Mesendoderm (in vitro differentiated cells): ENCODE measurements around the gene XRCC1.
A peak's percentile ranks its signal among the peaks of the same experiment; 100 is the strongest.

Source experiments
- DNase-seq: peaks from one replicate; pipeline ENCODE4 v3.0.0; 2013
- H2AK5ac ChIP-seq: 2 replicates; pipeline ENCODE4 v1.6.1; 2013; ENCODE audit warnings: low read length, inconsistent platforms
- H2BK120ac ChIP-seq: 2 replicates; pipeline ENCODE4 v1.6.1; 2013; ENCODE audit warnings: low read depth, mild to moderate bottlenecking, low read length, moderate library complexity, mixed read lengths
- H2BK15ac ChIP-seq: replicated peaks from 2 replicates; pipeline ENCODE4 v1.6.1; 2013; ENCODE audit warnings: low read depth, mild to moderate bottlenecking, moderate library complexity
- H2BK5ac ChIP-seq: 2 replicates; pipeline ENCODE4 v1.6.1; 2013; ENCODE audit warnings: low read length, inconsistent platforms
- H3K18ac ChIP-seq: 2 replicates; pipeline ENCODE4 v1.6.1; 2013; ENCODE audit warnings: mild to moderate bottlenecking, low read length, mixed read lengths
- H3K23ac ChIP-seq: one replicate; pipeline ENCODE4 v1.6.1; 2013; ENCODE audit warnings: low read length
- H3K27ac ChIP-seq: 2 replicates; pipeline ENCODE4 v1.5.1; 2013; ENCODE audit warnings: low read depth, mild to moderate bottlenecking, inconsistent platforms, low read length, moderate library complexity
- H3K27me3 ChIP-seq: 2 replicates; pipeline ENCODE4 v1.6.1; 2013; ENCODE audit warnings: low read length, control low read depth, mild to moderate bottlenecking, inconsistent platforms; ENCODE audit not compliant: insufficient read depth, poor library complexity
- H3K36me3 ChIP-seq: 2 replicates; pipeline ENCODE4 v1.6.1; 2013; ENCODE audit warnings: low read length, inconsistent platforms; ENCODE audit not compliant: control insufficient read depth, insufficient read depth
- H3K4ac ChIP-seq: one replicate; pipeline ENCODE4 v1.6.1; 2013; ENCODE audit warnings: low read depth, mild to moderate bottlenecking, low read length, moderate library complexity
- H3K4me1 ChIP-seq: 2 replicates; pipeline ENCODE4 v1.6.1; 2013; ENCODE audit warnings: low read depth, low read length, inconsistent platforms; ENCODE audit not compliant: control insufficient read depth
- H3K4me2 ChIP-seq: 2 replicates; pipeline ENCODE4 v1.6.1; 2013; ENCODE audit warnings: low read length
- H3K4me3 ChIP-seq: 2 replicates; pipeline ENCODE4 v1.5.1; 2013; ENCODE audit warnings: mild to moderate bottlenecking, low read length
- H3K56ac ChIP-seq: one replicate; pipeline ENCODE4 v1.6.1; 2013; ENCODE audit warnings: low read length
- H3K79me1 ChIP-seq: 2 replicates; pipeline ENCODE4 v1.6.1; 2013; ENCODE audit warnings: low read length, inconsistent platforms
- H3K79me2 ChIP-seq: 2 replicates; pipeline ENCODE4 v1.6.1; 2013; ENCODE audit warnings: mild to moderate bottlenecking, low read length; ENCODE audit not compliant: control insufficient read depth, insufficient read depth
- H3K9ac ChIP-seq: 2 replicates; pipeline ENCODE4 v1.6.1; 2013; ENCODE audit warnings: low read length, inconsistent platforms
- H4K5ac ChIP-seq: one replicate; pipeline ENCODE4 v1.6.1; 2013; ENCODE audit warnings: low read length
- H4K8ac ChIP-seq: one replicate; pipeline ENCODE4 v1.6.1; 2013; ENCODE audit warnings: low read depth, mild to moderate bottlenecking, control low read depth, low read length, moderate library complexity
- WGBS: extraction: QIAGEN DNeasy Blood & Tissue Kit; methylation state at CpG from one replicate; pipeline ENCODE4 v1.1.7; 2013; ENCODE audit warnings: low lambda C conversion rate, missing lambda C conversion rate; ENCODE audit not compliant: insufficient coverage; ENCODE audit errors: extremely low coverage; 5-methylcytosine and 5-hydroxymethylcytosine counted together

Gene XRCC1

DNA sequence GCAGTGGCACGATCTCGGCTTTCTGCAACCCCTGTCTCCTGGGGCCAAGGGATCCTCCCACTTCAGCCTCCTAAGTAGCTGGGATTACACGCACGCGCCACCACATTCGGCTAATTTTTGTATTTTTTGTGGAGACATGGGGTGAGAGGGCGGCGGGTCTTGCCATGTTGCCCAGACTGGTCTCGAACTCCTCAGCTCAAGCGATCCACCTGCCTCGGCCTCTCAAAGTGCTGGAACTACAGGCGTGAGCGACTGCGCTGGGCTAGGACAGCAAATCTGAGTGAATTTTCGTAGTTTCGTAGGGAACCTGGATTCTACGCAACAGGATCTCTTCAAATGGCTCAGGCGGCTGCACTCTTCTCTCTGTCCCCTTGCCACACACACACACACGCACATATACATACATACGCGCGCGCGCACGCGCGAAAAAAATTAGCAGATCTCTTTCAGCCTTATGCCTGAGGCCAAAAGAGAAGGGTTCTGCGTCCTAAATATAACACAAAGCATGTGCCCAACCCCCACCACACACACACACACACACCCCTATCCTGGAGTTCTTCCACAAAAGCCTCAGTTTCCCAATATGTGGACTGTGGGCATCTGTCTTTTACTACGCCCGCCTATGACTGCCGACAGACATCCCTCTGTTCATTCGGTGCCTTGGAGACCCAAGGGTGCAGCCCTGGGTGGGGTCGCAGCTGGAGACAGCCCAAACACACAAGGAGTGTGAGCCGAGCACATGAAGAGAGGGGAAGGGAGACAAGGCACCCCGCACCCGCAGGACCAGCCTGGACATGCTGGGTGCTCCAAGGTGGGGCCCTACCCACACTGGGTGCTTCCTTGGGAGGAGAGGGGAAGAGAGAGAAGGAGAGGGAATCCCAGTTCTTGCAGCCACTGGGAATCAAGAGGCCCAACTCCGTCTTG, 890 bp upstream of the XRCC1 start:
- Histone ChIP-seq H2AK5ac (no peak overlapping the region), H3K4ac (no peak overlapping the region), H3K79me1 (peaks cover 8% of the 10 kb centered on the region), H4K5ac (no peak overlapping the region), H4K8ac (no peak overlapping the region), H3K36me3 (no peaks in the 10 kb centered on the region), H3K27me3 (no peaks in the 10 kb centered on the region), H2BK120ac (no peak overlapping the region), H3K79me2 (no peaks in the 10 kb centered on the region), H3K4me2 (peak overlapping the region; percentile 34), H3K4me3 (no peak overlapping the region), H3K27ac (no peak overlapping the region), H2BK5ac (no peak overlapping the region), H3K56ac (peak overlapping the region; percentile 77), H3K18ac (no peak overlapping the region), H3K23ac (no peak overlapping the region), H3K4me1 (peaks cover 5% of the 10 kb centered on the region), H3K9ac (peak overlapping the region; percentile 56), H2BK15ac (no peak overlapping the region)
- DNase-seq = no peak
- WGBS = no CpG with 5 or more reads among the region's 37 CpGs

- H3K18ac ChIP-seq = no peak overlapping the region
These were observed 737 bp downstream of the XRCC1 start for GRCh38 chr19:43574424-43575155.

DNA sequence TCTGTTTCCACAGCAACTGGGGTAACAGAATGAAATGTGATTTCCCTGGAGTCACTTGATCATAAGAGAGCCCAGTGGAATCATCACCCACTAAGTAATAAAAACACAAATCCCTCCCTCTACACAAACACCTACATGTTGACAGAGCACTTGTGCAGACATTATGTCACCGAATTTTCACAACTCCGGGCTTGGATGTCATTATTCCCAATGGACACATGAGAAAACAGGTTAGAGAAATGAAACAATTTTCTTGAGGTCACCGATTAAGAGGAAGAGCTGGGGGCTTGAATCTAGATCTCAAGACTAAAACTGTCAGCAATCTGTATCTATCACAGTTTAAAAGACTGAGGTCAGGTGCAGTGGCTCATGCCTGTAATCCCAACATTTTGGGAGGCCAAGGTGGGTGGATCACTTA, 3.1 kb downstream of the XRCC1 start:
- Histone ChIP-seq H3K27ac (no peak overlapping the region), H3K18ac (no peak overlapping the region), H3K23ac (no peak overlapping the region), H2BK120ac (no peak overlapping the region), H3K79me1 (peaks cover 7% of the 10 kb centered on the region), H2AK5ac (no peak overlapping the region), H3K4ac (no peak overlapping the region), H4K5ac (no peak overlapping the region), H3K36me3 (no peaks in the 10 kb centered on the region), H3K9ac (no peak overlapping the region), H3K27me3 (no peaks in the 10 kb centered on the region), H3K56ac (no peak overlapping the region), H3K4me3 (no peak overlapping the region), H2BK15ac (no peak overlapping the region), H3K4me2 (no peak overlapping the region), H3K79me2 (no peaks in the 10 kb centered on the region), H3K4me1 (peaks cover 4% of the 10 kb centered on the region), H2BK5ac (no peak overlapping the region), H4K8ac (no peak overlapping the region)
- no peak for DNase-seq
- WGBS = no CpG with 5 or more reads among the region's 3 CpGs

More at GRCh38 chr19:43574424-43575155, 737 bp downstream of the XRCC1 start:
- Histone ChIP-seq H4K8ac (no peak overlapping the region), H3K4me3 (peak overlapping the region; percentile 66), H3K4ac (peak overlapping the region; percentile 63), H3K36me3 (no peaks in the 10 kb centered on the region), H2BK5ac (no peak overlapping the region), H3K4me2 (peak overlapping the region; percentile 65), H2BK120ac (no peak overlapping the region), H4K5ac (no peak overlapping the region), H3K27me3 (no peaks in the 10 kb centered on the region), H2AK5ac (no peak overlapping the region), H3K27ac (no peak overlapping the region), H3K79me1 (peaks cover 7% of the 10 kb centered on the region), H2BK15ac (no peak overlapping the region), H3K56ac (peak overlapping the region; percentile 99), H3K9ac (peak overlapping the region; percentile 87), H3K23ac (no peak overlapping the region), H3K79me2 (no peaks in the 10 kb centered on the region), H3K4me1 (peaks cover 4% of the 10 kb centered on the region)
- no CpG with 5 or more reads among the region's 12 CpGs for WGBS
- no peak for DNase-seq

DNA sequence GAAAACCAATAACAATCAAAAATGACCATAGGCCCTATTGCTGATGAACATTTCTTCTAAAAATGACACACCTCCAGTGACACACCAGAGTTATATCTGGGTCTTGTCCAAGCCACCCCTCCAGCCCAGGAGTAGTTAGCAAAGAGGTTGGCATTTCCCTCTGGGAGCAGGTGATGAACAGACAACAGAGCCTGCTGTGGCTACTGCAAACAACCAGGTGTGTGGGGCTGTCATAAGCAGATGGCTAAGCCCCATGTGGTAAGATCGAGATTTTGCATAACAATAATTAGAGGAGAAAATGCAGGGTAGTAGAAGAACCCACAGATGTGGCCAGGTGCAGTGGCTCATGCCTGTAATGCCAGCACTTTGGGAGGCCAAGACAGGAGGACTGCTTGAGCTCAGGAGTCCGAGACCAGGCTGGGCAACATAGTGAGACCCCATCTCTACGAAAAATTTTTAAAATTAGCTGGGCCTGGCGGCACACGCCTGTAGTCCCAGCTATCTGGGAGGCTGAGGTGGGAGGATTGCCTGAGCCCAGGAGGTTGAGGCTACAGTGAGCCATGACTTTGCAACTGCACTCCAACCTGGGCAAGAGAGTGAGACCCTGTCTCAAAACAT, 5.0 kb downstream of the XRCC1 start:
- Histone ChIP-seq H3K4me3 (no peak overlapping the region), H3K36me3 (no peaks in the 10 kb centered on the region), H2BK15ac (no peak overlapping the region), H2BK120ac (no peak overlapping the region), H3K79me1 (peaks cover 7% of the 10 kb centered on the region), H3K4me2 (no peak overlapping the region), H3K56ac (no peak overlapping the region), H2BK5ac (no peak overlapping the region), H3K4me1 (no peaks in the 10 kb centered on the region), H4K5ac (no peak overlapping the region), H3K9ac (no peak overlapping the region), H4K8ac (no peak overlapping the region), H3K79me2 (no peaks in the 10 kb centered on the region), H3K27me3 (no peaks in the 10 kb centered on the region), H3K27ac (no peak overlapping the region), H3K18ac (no peak overlapping the region), H2AK5ac (no peak overlapping the region), H3K4ac (no peak overlapping the region), H3K23ac (no peak overlapping the region)
- no CpG with 5 or more reads among the region's 5 CpGs for WGBS
- DNase-seq = no peak

GRCh38 chr19:43569657-43570056, 5.7 kb downstream of the XRCC1 start:
- Histone ChIP-seq H2BK15ac (no peak overlapping the region), H3K79me2 (no peaks in the 10 kb centered on the region), H2BK120ac (no peak overlapping the region), H3K4me1 (no peaks in the 10 kb centered on the region), H3K4ac (no peak overlapping the region), H3K23ac (no peak overlapping the region), H3K18ac (no peak overlapping the region), H4K8ac (no peak overlapping the region), H3K9ac (no peak overlapping the region), H3K36me3 (no peaks in the 10 kb centered on the region), H2AK5ac (no peak overlapping the region), H3K27me3 (no peaks in the 10 kb centered on the region), H2BK5ac (no peak overlapping the region), H3K4me2 (no peak overlapping the region), H3K56ac (no peak overlapping the region), H3K79me1 (peaks cover 3% of the 10 kb centered on the region), H4K5ac (no peak overlapping the region), H3K4me3 (no peak overlapping the region), H3K27ac (no peak overlapping the region)
- no peak for DNase-seq
- no CpG with 5 or more reads among the region's 5 CpGs for WGBS
